ELF-1 (cell line): ENCODE data around the gene POU6F2.
A peak's percentile ranks its signal among the peaks of the same experiment; 100 is the strongest.
"Not testable (repeated sequence)": the region's sequence is repeated elsewhere in the genome, so short reads cannot be mapped to it uniquely, and the experiment has no call there.

Experiments used
- DNase-seq: peaks from one replicate; pipeline ENCODE4 v3.0.0-alpha.2; 2016; ENCODE audit warnings: low read depth, low spot score

POU6F2 gene

GRCh38 chr7:39353615-39354376 is 376.1 kb downstream of the POU6F2 start:
- DNase-seq: peak; percentile 87

GRCh38 chr7:39355664-39356063 is 378.0 kb downstream of the POU6F2 start:
- no peak for DNase-seq

- no peak for DNase-seq
Observed at GRCh38 chr7:39356172-39356925, 378.6 kb downstream of the POU6F2 start.

- peak; percentile 42 for DNase-seq
Observed at GRCh38 chr7:39357648-39358047, 379.9 kb downstream of the POU6F2 start.

- DNase-seq: no peak
Observed at GRCh38 chr7:39360038-39360437, 382.3 kb downstream of the POU6F2 start.

GRCh38 chr7:39360766-39361165 is 383.1 kb downstream of the POU6F2 start:
- DNase-seq: no peak

- no peak for DNase-seq
Observed at GRCh38 chr7:39365751-39366295, 388.1 kb downstream of the POU6F2 start.

- DNase-seq: no peak
Observed at GRCh38 chr7:39367451-39367850, 389.7 kb downstream of the POU6F2 start.

GRCh38 chr7:39367943-39368342 is 390.2 kb downstream of the POU6F2 start:
- no peak for DNase-seq

GRCh38 chr7:39372383-39372782 is 394.7 kb downstream of the POU6F2 start:
- no peak for DNase-seq

- DNase-seq: no peak
Observed at GRCh38 chr7:39374436-39375040, 396.8 kb downstream of the POU6F2 start.

- no peak for DNase-seq
Observed at GRCh38 chr7:39375047-39375873, 397.6 kb downstream of the POU6F2 start.

- no peak for DNase-seq
Observed at GRCh38 chr7:39375874-39376190, 398.1 kb downstream of the POU6F2 start.

GRCh38 chr7:39376881-39377280 is 399.2 kb downstream of the POU6F2 start:
- not testable (repeated sequence) for DNase-seq

GRCh38 chr7:39379416-39379815 is 401.7 kb downstream of the POU6F2 start:
- DNase-seq: no peak

GRCh38 chr7:39383136-39383535 is 405.4 kb downstream of the POU6F2 start:
- DNase-seq: no peak

GRCh38 chr7:39384386-39384785 is 406.7 kb downstream of the POU6F2 start:
- DNase-seq: no peak

GRCh38 chr7:39386718-39387117 is 409.0 kb downstream of the POU6F2 start:
- DNase-seq: no peak

GRCh38 chr7:39392151-39392550 is 414.4 kb downstream of the POU6F2 start:
- no peak for DNase-seq

- no peak for DNase-seq
Observed at GRCh38 chr7:39394105-39394680, 416.5 kb downstream of the POU6F2 start.

GRCh38 chr7:39399458-39399857 is 421.7 kb downstream of the POU6F2 start:
- no peak for DNase-seq
